HUES48 (cell line): ENCODE results near the gene NENF.

Experiments used
- H3K27ac ChIP-seq: one replicate; pipeline ENCODE4 v1.7.0; 2013; ENCODE audit warnings: low read depth, low read length, inconsistent platforms
- H3K27me3 ChIP-seq: 2 replicates; pipeline ENCODE4 v1.6.1; 2013; ENCODE audit warnings: mild to moderate bottlenecking, low read length; ENCODE audit not compliant: control insufficient read depth, insufficient read depth
- H3K36me3 ChIP-seq: 2 replicates; pipeline ENCODE4 v1.6.1; 2013; ENCODE audit warnings: low read length; ENCODE audit not compliant: control insufficient read depth, insufficient read depth
- H3K4me1 ChIP-seq: 2 replicates; pipeline ENCODE4 v1.6.1; 2013; ENCODE audit warnings: mild to moderate bottlenecking, low read length; ENCODE audit not compliant: control insufficient read depth, insufficient read depth
- H3K4me3 ChIP-seq: 2 replicates; pipeline ENCODE4 v1.5.1; 2013; ENCODE audit warnings: mild to moderate bottlenecking, low read depth, low read length
- H3K9ac ChIP-seq: 2 replicates; pipeline ENCODE4 v1.6.1; 2013; ENCODE audit warnings: mild to moderate bottlenecking, low read depth, low read length, moderate library complexity
- H3K9me3 ChIP-seq: 2 replicates; pipeline ENCODE4 v1.6.1; 2013; ENCODE audit warnings: low read length; ENCODE audit not compliant: control insufficient read depth, insufficient read depth

The NENF gene

GRCh38 chr1:212484701-212485570 lies 52.2 kb downstream of the NENF start:
- Histone ChIP-seq H3K4me3 (no peak overlapping the region), H3K27me3 (no peaks in the 10 kb centered on the region), H3K9me3 (no peaks in the 10 kb centered on the region), H3K9ac (no peak overlapping the region), H3K4me1 (no peaks in the 10 kb centered on the region), H3K27ac (no peak overlapping the region), H3K36me3 (no peaks in the 10 kb centered on the region)

DNA sequence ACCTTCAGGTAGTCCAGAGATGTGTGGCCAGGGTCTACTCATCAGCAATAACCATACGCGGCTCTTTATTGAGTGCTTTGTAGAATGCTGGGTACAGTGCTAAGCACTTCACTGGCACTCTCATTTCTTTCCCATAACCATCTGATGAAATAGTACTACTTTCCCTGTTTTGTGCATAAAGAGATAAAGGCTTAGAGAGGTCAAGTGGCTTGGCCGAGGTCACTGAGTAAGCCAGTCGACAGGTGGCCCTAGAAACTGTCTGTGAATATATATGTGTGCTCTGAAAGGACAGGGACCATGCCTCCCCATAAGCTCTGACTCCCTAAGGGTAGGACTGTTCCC lies 52.8 kb downstream of the NENF start:
- Histone ChIP-seq H3K9ac (no peak overlapping the region), H3K9me3 (no peaks in the 10 kb centered on the region), H3K27ac (peak overlapping the region; percentile 49), H3K27me3 (no peaks in the 10 kb centered on the region), H3K36me3 (no peaks in the 10 kb centered on the region), H3K4me1 (no peaks in the 10 kb centered on the region), H3K4me3 (no peak overlapping the region)

GRCh38 chr1:212485913-212486618 lies 53.3 kb downstream of the NENF start:
- peak overlapping the region; percentile 49 for H3K27ac ChIP-seq
- no peaks in the 10 kb centered on the region for H3K27me3 ChIP-seq
- no peak overlapping the region for H3K4me3 ChIP-seq
- no peaks in the 10 kb centered on the region for H3K36me3 ChIP-seq
- no peak overlapping the region for H3K9ac ChIP-seq
- H3K4me1 ChIP-seq = no peaks in the 10 kb centered on the region
- H3K9me3 ChIP-seq = no peaks in the 10 kb centered on the region

DNA sequence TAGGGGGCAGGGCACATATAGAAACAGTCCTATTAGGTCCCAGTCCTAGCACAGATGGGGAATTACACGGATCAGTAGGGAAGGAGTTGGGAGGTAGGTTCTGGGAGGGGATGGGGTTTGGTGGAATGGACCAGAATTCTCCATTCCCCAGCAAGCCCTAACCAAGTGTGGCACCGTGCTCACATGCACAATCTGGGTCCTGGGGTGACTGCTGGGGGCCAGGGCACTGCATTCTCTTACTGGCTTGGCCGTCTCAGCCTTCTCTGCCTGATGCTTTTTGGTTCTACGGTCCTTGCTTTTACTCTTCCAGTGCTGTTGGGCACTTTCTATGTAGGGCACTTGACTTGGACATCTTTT lies 53.9 kb downstream of the NENF start:
- no peaks in the 10 kb centered on the region for H3K36me3 ChIP-seq
- H3K4me3 ChIP-seq = no peak overlapping the region
- no peaks in the 10 kb centered on the region for H3K4me1 ChIP-seq
- H3K27me3 ChIP-seq = no peaks in the 10 kb centered on the region
- no peaks in the 10 kb centered on the region for H3K9me3 ChIP-seq
- peak overlapping the region; percentile 23 for H3K27ac ChIP-seq
- no peak overlapping the region for H3K9ac ChIP-seq

- Histone ChIP-seq H3K27ac (no peak overlapping the region), H3K9me3 (no peaks in the 10 kb centered on the region), H3K36me3 (no peaks in the 10 kb centered on the region), H3K4me1 (no peaks in the 10 kb centered on the region), H3K4me3 (no peak overlapping the region), H3K27me3 (no peaks in the 10 kb centered on the region), H3K9ac (no peak overlapping the region)
Observed at GRCh38 chr1:212487286-212487685, 54.6 kb downstream of the NENF start.

- Histone ChIP-seq H3K27ac (no peak overlapping the region), H3K27me3 (no peaks in the 10 kb centered on the region), H3K9me3 (no peaks in the 10 kb centered on the region), H3K9ac (no peak overlapping the region), H3K4me1 (no peaks in the 10 kb centered on the region), H3K36me3 (no peaks in the 10 kb centered on the region), H3K4me3 (no peak overlapping the region)
Observed at GRCh38 chr1:212487774-212488435, 55.2 kb downstream of the NENF start.

DNA sequence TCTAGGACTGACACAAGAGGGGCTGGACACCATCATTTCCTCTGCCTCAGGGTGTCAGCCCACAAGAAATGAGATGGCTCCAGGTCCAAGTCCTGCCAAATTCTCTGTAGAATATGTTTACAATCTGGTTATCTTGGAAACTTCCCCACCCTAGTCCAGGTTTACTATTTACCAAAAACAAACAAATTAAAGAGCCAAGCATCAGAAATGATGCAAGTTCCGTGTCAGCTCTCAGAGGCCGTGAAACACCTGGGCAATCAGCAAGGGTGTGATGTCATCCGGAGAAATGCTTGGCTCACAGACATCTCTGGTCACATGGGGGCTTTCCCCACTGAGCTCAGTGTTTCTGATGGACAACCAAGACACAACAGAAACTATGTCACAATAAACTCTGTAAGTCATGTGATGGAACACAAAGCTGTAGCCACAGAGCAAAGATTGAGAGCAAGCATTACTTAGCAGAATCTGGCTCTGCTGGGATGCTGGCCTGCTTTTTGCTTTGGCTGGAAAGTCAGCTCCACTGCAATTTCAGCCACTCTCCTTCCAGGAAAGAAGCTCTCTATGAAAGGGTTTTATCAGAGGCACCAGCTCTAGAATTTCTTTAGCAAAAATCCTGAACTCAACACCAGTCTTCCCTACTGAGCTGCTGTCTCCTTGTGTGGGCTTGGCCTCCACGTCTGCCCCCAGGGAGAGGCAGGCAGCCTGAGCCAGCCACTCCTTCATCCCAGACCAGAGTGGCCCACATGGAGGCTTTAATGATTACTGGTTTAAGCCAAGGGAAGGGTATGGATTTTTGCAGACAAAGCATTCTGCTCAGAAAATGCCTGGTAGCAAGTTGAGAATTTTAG lies 55.9 kb downstream of the NENF start:
- no peaks in the 10 kb centered on the region for H3K9me3 ChIP-seq
- no peaks in the 10 kb centered on the region for H3K4me1 ChIP-seq
- no peaks in the 10 kb centered on the region for H3K36me3 ChIP-seq
- H3K27me3 ChIP-seq = no peaks in the 10 kb centered on the region
- no peak overlapping the region for H3K4me3 ChIP-seq
- no peak overlapping the region for H3K9ac ChIP-seq
- H3K27ac ChIP-seq = peak overlapping the region; percentile 53

DNA sequence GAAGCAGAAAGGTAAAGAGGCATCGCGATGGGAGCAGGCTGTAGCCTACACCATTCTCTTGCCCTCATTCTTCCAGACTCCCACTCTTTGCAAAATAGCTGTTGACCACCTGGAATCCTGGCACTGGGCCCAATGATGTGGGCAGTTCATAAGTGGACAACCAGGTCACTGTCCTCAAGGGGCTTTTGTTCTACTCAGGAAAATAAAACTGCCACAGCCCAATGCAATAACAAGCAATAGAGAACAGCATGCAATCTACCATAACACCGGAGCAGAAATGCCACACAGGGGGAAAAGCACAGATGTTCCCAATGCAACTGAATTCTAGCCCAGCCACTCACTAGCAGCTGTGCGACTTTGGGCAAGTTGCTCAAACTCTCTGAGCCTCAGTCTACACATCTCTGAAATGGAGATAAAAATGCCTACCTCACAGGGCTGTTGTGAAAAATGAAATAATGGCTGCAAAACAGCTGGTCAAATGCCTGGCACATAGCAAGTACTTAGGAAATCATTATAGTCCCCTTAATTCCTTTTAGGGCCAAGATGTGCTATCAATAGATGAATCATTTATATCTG lies 56.7 kb downstream of the NENF start:
- Histone ChIP-seq H3K27ac (no peak overlapping the region), H3K4me1 (no peaks in the 10 kb centered on the region), H3K9ac (no peak overlapping the region), H3K9me3 (no peaks in the 10 kb centered on the region), H3K27me3 (no peaks in the 10 kb centered on the region), H3K4me3 (no peak overlapping the region), H3K36me3 (no peaks in the 10 kb centered on the region)

GRCh38 chr1:212490276-212490675 lies 57.6 kb downstream of the NENF start:
- H3K36me3 ChIP-seq = no peaks in the 10 kb centered on the region
- H3K4me1 ChIP-seq = no peaks in the 10 kb centered on the region
- no peak overlapping the region for H3K4me3 ChIP-seq
- H3K27ac ChIP-seq = no peak overlapping the region
- no peaks in the 10 kb centered on the region for H3K27me3 ChIP-seq
- no peaks in the 10 kb centered on the region for H3K9me3 ChIP-seq
- no peak overlapping the region for H3K9ac ChIP-seq

DNA sequence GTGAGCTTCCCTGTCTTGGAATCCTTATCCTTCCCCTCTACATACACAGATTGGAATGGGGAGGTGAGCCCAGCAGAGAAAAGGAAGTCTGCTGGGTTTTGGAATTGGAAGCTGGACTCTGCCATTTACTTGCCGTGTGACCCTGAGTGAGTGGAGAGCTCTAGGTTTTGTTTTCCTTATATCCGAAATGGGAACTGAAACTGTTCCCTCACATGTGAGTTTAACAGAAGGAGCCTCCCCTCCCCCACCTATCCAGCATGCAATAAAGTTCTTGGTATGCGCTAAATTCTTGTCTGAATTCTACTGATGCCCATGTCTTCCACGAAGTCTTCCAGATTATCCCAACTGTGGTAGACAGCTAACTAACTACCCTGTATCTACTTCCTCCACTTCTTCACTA lies 58.7 kb downstream of the NENF start:
- H3K27me3 ChIP-seq = no peaks in the 10 kb centered on the region
- no peak overlapping the region for H3K27ac ChIP-seq
- no peak overlapping the region for H3K4me3 ChIP-seq
- H3K36me3 ChIP-seq = no peaks in the 10 kb centered on the region
- no peak overlapping the region for H3K9ac ChIP-seq
- no peaks in the 10 kb centered on the region for H3K4me1 ChIP-seq
- no peaks in the 10 kb centered on the region for H3K9me3 ChIP-seq
